Anterior cingulate cortex (tissue), 58 donors: ENCODE measurements around the gene LGALS3BP.

ENCODE experiments used
- DNase-seq, 58 donors: peaks; one replicate each; lab custom pipeline; 2025; lab: John Stamatoyannopoulos, UW

LGALS3BP gene

DNA sequence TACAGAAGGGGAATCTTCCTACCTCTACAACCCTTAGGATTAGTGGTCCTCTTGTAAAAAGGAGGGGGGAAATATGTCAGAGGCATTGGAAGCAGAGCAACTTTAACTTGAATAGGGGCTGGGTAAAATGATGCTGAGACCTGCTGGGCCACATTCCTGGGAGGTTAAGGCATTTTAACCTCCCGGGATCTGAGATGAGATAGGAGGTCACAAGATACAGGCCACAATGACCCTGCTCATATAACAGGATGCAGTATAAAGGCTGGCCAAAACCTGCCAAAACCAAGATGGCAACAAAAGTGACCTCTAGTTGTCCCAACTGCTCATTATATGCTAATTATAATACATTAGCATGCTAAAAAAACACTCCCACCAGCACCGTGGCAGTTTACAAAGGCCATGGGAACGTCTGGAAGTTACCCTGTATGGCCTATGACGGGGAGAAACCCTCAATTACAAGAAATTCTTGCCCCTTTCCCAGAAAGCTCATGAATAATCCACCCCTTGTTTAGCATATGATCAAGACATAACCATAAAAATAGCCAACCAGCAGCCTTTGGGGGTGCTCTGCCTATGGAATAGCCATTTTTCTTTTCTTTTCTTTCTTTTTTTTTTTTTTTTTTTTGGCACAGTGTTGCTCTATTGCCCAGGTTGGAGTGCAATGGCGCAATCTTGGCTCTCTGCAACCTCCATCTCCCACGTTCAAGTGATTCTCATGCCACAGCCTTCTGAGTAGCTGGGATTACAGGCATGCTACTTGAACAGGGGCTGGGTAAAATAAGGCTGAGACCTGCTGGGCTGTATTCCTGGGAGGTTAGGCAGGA lies 38.0 kb upstream of the LGALS3BP start:
- DNase-seq, result no peak

DNA sequence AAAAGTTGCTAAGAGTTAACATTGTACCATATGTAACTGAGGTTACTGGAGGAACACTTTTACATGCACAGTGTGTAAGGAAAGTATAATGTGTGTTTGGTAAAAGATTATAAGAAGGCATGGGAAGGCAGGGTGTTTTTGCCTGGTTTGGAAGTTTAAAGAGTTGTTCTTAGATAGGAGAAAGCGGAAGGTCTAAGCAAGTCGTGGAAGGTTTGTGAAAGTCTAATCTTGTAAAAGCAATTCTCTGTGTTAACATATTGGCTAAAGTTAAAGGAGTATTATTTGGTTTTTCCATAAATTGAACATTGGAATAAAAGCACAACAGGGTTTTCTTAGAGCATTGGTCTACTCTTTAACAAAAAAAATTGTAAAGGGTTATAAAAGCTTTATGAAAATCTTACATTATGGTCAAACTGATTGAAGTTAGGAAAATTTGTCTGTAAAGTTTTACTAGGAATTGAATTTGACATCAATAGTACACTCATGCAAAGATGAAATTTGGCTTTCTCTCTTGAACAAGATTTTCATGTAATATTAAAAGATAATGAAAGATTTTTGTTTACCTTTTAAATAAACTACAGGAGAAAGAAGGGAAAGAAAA lies 34.5 kb upstream of the LGALS3BP start:
- DNase-seq, result no peak

DNA sequence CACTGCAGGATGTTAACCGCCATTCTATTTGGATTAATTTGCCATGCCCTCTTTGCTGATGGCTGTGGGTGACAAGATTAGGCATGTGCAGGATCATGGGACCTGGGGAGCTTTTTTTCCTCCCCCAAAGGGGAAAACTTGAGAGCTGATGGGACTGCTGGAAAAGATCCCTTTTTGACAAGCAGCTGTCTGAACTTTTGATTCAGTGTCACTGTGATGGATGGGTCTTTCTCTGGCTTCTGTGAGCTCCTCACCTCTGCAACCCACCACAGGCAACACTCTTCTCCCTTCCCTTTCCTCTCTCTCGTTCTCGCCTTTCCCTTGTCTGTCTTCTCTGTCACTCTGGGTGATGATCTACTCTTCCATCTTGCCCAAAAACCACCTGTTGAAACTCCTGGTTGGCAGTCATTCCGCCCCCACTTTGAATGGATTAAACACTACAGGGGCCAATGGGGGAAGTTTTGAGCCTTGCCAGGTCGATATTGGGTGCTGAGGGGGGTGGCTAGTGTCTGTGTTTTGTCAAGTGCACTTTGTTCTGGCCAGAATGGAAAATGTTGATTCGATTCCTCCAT lies 32.9 kb upstream of the LGALS3BP start:
- no peak for DNase-seq

DNA sequence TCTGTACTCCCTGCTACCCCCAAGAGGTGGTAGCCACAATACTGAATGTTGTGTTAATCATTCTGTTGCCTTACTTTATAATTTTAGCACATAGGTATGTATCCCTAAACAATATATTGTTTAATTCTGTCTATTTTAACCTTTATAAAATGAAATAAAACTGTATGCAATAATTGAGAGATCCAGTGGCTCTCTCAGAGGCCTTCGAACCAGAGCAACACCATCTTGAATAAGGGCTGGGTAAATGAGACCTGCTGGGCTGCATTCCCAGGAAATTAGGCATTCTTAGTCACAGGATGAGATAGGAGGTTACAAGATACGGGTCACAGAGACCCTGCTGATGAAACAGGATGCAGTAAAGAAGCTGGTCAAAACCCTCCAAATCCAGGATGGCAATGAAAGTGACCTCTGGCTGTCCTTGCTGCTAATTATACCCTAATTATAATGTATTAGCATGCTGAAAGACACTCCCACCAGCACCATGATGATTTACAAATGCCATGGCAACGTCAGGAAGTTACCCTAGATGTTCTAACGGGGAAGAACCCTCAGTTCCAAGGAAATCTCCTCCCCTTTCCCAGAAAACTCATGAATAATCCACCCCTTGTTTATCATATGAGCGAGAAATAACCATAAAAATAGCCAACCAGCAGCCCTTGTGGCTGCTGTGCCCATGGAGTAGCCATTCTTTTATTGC lies 31.9 kb upstream of the LGALS3BP start:
- DNase-seq, result no peak

DNA sequence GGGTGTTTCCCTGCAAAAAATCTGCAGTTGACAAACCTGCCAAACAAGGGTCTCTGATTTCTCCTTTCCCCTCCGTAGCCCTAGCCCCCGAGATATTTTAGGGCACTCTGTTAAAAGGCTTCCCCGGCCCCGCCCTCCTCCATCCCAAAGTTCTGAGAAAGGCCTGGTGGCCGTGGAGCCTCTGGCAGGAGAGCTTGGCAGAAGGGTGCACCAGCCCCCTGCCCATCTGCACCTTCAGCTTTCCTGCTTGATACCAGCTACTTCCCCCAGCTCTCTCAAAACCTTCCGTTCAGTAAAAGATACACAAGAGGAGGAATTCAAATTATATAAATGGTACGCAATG lies 30.6 kb upstream of the LGALS3BP start:
- no peak for DNase-seq

DNA sequence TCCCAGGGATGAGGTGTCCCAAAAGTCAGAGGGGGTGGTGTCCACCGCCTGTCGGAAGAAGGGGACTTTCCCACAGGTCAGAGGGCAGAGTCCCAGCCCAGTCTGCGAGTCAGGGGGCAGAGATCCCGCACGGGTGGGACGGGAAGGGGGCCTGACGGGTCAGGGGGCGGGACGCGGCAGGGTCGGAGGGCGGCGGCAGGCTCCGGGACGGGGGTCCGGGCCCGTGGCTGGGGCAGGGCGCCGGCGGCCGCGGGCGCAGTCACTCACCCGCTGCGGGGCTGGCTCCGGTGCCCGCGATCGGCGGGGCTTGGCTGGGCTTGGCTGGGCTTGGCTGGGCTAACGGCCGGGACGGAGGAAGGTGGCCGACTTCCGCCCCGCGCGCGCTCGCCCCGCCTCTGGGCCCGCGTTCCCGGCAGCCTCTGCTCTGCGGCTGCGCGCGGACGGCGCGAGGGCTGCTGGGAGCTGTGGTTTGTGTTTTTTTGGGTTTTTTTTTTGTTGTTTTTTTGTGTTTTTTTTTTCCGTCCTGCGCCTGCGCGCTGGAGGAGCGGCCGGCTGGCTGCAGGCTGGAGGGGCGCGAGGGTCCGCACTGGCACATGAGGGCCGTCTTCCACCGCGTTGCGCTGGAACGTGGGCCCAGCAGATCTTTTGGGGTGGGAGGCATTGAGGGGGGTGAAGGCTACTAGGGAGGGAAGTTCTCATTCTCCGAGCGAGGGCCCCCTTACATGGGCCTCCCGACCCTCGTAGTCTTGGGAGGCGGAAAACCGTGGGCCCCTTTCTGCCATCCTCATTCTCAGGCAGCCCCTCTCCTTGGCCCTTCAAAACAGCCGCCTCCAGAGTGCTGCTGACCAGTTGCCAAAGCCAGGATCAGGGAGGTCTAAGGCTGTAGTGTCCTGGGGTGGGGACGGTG lies 29.9 kb upstream of the LGALS3BP start, which contains the start of gene CANT1:
TSS of gene CANT1 (minus strand) at position 368 of the 907 bp plus-strand sequence. CDS start 12,142 bp downstream, outside the sequence.
- peak in 54 of 58 donors; percentile 28 to 85 (median 74) for DNase-seq

DNA sequence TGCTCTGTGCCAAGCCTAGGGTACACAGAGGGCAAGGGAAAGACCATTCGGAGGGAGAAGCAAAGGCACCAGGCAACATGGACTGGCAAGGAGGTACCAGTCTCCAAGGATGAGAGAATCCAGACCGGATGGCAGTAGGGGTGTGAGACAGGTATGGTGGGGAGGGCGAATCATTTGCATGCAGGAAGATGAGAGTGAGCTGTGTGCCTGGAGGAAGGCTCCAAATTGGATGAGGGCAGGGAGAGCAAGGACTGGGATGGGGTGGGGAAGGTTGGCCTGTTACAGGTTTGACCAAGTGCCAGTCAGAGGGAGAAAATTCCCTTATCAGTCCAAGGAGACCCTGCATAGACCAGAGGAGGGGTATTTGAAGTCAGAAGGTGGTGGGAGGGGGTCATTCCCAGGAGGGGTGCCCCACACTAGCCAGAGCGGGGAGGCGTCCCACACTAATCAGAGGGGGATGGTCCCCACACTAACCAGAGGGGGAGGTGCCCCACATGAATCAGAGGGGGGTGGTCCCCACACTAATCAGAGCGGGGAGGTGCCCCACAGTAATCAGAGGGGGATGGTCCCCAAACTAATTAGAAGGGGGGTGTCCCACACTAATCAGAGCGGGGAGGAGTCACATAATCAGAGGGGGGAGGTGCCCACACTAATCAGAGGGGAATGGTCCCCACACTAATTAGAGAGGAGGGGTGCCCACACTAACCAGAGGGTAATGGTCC lies 29.1 kb upstream of the LGALS3BP start:
- DNase-seq, result no peak

DNA sequence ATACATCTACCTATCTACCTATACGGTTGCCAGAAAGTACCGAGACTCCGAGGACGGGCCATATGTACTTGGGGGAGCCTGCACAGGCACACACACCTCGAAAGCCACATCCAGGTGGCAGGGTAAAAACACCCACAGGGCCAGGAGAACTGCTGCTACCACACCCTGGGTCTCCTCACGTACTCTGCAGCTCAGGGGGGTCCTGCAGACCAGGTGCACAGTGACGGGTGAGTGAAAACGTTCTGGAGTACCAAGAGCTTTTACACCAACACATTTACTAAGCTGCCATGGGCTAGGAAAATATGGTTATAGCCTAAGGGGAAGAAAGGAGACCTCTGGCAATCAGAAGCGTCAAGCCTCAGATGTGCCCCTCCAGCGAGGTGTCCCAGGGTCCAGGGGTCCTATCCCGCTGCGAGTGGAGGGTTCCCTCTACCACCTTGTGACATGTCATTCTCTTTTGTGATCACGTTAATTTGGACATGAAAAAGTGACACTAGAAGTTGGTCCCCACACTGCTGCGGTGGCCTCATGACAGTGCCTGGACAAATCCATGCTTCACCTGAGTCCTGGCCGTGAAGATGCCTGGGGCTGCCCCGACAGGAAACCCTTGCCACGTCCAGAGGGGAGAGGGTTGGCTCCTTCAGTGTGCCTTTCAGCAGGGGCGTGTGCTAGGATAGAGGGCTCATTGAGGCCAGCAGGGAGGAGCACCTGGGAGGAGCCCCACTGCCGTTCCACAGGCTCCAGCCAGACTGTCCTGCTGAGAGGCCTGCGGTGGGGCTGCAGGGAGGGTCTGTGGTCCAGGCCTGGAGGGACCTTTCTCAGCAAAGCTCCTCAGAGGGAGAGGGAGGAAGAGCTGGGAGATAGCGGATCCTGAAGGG lies 28.0 kb upstream of the LGALS3BP start:
- DNase-seq, result no peak

DNA sequence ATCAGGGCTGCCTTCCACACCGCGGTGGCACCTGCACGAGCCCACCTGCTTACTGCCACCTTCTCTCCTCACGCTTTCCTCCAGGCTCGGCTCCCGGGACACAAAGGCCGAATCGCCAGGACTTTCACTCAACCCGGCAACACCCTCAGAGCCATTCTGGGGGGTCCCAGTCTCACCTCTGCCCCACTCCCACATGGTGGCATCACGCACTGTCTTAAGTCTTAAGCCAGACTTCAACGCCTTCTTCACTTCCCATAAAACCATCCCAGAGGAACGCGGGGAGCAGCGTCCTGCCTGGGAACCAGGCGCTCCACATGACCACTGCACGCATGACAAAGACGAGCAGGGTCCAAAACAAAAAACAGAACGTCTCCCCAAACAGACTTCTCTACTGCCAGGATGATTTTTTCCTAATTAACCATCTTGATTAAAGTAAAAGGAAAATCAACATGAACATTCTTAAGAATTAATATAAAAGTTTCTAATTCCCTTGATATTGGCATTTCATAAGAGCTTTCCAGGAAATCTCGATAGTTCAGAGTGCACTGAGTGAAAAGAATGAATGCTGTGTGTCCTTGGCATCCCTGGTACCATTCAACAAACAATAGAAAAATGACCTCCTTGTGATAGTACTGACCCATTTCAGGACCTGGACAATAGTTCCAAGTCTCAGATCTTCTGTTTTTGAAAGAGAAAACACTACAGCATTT lies 27.2 kb upstream of the LGALS3BP start:
- no peak for DNase-seq

DNA sequence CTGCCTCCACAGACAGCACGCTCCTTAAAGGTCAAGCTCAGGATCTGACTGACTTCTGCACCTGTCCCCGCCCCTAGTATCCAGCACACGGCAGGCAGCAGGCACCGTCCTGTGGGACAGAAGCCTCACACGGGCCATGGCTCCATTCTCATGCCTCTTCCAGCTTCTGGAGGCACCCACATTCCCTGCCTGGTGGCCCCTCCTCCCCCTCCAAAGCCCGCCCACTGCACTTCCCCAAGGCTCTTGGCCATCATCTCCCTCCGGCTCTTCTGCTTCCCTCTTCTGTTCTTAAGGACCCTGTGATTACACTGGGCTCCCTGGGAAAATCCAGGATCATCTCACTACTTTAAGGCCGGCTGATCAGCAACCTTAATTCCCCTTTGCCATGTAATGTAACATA lies 26.3 kb upstream of the LGALS3BP start:
- no peak for DNase-seq

DNA sequence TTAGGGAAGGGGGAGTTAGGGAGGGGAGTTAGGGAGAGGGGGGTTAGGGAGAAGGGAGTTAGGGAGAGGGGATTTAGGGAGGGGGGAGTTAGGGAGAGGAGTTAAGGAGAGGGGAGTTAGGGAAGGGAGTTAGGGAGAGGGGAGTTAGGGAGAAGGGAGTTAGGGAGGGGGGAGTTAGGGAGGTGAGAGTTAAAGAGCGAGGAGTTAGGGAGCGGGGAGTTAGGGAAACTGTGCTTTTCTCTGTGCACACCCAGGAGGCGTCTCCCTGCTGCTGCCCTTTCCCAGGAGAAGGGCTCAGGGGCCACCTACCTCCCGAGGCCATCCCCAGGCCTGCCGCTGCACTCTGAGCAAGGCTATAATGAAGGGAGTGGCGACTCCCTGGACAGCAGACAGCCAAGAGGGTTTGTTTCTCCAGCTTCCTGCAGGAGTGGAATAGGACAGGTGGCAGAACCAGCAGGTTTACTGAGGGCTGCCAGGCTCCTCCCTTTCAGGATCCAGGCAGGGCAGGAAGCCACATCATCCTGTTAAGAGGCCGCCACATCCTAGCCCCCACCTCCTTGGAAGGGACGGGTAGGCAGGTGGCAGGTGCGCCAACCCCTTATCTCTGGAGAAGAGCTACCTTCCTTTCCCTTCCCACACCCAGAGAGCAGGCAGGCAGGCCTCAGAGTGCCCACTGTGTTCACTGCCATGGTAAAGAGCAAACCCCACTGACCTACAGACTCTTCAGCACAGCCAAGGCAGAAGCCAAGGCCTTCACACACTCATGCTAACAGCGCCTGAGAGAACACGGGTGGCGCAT lies 25.5 kb upstream of the LGALS3BP start:
- no peak for DNase-seq

DNA sequence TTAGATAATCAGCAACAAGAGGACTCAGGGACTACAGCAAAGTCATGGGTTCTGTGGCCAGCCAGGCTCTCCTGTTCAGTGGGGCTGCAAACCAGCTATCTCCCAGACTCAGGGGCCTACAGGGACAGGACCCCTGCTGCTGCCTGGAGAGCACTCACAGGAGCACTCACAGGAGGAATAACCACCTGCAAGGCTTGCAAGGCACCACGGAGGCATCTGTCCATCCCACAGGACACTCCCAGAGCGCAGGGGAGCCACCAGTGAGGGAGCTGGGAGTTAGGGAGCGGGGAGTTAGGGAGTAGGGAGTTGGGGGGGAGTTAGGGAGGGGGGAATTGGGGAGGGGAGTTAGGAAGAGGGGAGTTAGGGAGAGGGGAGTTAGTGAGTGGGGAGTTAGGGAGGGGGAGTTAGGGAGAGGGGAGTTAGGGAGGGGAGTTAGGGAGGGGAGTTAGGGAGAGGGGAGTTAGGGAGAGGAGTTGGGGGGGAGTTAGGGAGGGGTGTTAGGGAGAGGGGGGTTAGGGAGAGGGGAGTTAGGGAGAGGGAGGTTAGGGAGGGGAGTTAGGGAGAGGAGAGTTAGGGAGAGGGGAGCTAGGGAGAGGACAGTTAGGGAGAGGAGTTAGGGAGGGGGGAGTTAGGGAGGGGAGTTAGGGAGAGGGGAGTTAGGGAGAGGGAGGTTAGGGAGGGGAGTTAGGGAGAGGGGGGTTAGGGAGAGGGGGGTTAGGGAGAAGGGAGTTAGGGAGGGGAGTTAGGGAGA lies 24.1 kb upstream of the LGALS3BP start:
- DNase-seq, result no peak

DNA sequence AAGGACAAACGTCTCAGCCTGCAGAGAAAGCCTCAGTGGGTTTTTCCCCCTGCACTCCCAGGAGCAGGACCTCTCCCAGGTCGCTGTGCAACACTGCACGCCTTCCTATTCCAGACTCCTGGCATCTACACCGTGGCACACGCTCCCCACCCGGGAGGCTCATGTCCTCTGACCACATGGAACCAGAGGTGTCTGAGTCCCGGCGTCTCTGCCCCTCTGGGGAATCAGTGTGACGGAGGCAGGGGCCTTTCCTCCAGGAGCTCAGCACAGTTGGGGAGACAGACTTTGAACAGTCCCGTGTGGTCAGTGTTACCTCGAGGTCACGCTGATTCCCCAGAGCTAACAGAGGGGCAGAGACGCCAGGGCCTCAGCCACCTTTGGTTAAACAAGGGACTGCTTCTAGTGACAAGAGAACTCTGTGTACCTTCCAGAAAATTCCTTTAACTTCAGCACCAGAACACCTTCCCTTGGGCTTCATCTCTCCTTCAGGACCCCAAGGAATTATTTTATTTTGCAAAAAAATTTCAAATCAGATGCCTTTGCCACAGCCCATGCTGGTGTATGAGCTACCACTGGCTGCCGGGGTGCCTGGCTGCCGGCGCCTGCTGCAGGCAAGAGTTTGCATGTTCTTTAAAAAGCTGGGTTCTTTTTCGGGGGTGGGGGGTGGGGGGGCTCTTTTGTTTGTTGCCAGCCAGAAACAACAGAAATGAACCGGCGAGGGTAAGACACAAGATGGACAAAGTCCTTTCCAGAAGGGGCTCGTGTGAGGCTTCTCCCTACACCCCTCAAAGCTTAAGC lies 23.3 kb upstream of the LGALS3BP start:
- DNase-seq, result no peak

DNA sequence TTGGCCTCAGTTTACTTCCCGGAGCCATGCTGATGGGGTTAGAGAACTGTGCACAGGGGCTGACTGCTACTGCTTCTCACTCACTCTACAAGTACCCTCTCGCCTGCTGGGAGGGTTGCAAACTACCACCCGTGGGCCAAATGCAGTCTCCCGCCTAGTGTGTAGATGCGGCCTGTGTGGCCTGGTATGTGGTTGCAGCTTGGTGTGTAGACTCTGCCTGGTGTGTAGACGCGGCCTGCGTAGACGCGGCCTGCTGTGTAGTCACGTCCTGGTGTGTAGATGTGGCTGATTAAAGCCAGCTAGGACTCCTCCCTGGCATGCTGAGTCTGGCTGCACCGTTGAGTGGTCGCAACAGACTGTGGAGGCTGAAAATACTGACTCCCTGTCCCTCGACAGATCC lies 22.6 kb upstream of the LGALS3BP start:
- no peak for DNase-seq
